Measurements from ENCODE around the gene ACSL1.

- no peak for TF ChIP-seq CTCF (IDR thresholded peaks at IDR 0.05; ENCODE audit: low read depth, low read length)
- TF ChIP-seq EZH2phosphoT487 (IDR thresholded peaks at IDR 0.05; ENCODE audit: low read depth): no peak
These were observed 77.5 kb downstream of the ACSL1 start for GRCh38 chr4:184748251-184748652.

Measured in OCI-LY3 (cell line).